ENCODE results near the gene VAT1L. TPM values are rescaled to one million over a fixed set of nuclear protein-coding genes. Genes with fewer than 3 reads are reported as not detected.

VAT1L gene
- total RNA-seq, 1 experiment from 2014 or later: 33.8 TPM

- Histone ChIP-seq H2BK5ac (ENCODE audit: insufficient read length, low read length) (no peak overlapping the region), H3K4me1 (ENCODE audit: insufficient read depth, low read length) (no peaks in the 10 kb centered on the region), H3K79me2 (ENCODE audit: insufficient read depth, low read length) (no peaks in the 10 kb centered on the region), H3K27ac (ENCODE audit: insufficient read length, low read depth, low read length) (no peak overlapping the region), H3K23me2 (ENCODE audit: insufficient read length, low read depth, low read length, poor library complexity, severe bottlenecking) (no peaks in the 10 kb centered on the region), H2BK12ac (ENCODE audit: insufficient read length, low read depth, low read length) (no peak overlapping the region), H3K23ac (ENCODE audit: insufficient read length, low read depth, low read length) (no peak overlapping the region), H3K4me2 (ENCODE audit: insufficient read depth, insufficient read length, low read length) (no peak overlapping the region), H2AK5ac (ENCODE audit: insufficient read length, low read length) (no peak overlapping the region), H4K20me1 (ENCODE audit: control insufficient read depth, insufficient read depth, insufficient read length) (no peaks in the 10 kb centered on the region), H4K91ac (ENCODE audit: insufficient read length, low read depth, low read length) (no peak overlapping the region), H2AFZ (ENCODE audit: low read length) (no peak overlapping the region), H3T11ph (ENCODE audit: low read length) (no peak overlapping the region), H3K18ac (ENCODE audit: insufficient read length, low read depth, low read length) (no peak overlapping the region), H3K14ac (ENCODE audit: insufficient read depth, low read length) (no peak overlapping the region), H3K4ac (ENCODE audit: low read depth, low read length) (no peak overlapping the region), H2BK20ac (ENCODE audit: low read depth, low read length, poor library complexity, severe bottlenecking) (no peak overlapping the region), H4K8ac (replicated peaks; ENCODE audit: insufficient read length, low read depth, low read length) (no peak overlapping the region), H3K9me3 (ENCODE audit: control insufficient read depth, low read depth, low read length) (no peaks in the 10 kb centered on the region), H3K9ac (ENCODE audit: extremely low read depth, insufficient read length, low read length) (no peak overlapping the region), H2BK15ac (ENCODE audit: low read depth, low read length) (no peak overlapping the region), H2BK120ac (ENCODE audit: low read depth, low read length, poor library complexity, severe bottlenecking) (no peak overlapping the region), H3K79me1 (ENCODE audit: insufficient read depth, low read depth, low read length, poor library complexity, severe bottlenecking) (no peaks in the 10 kb centered on the region), H4K5ac (ENCODE audit: insufficient read length, low read depth, low read length) (no peak overlapping the region), H3K27me3 (ENCODE audit: insufficient read depth, low read length) (no peaks in the 10 kb centered on the region), H3K56ac (ENCODE audit: insufficient read length, low read depth, low read length) (no peak overlapping the region)
- no peak overlapping the region for H3K4me3 Mint-ChIP-seq
- DNase-seq: no peak
- TF ChIP-seq CTCF (conservative IDR thresholded peaks at IDR 0.05): no peak
- no peaks in the 10 kb centered on the region for H3K4me1 Mint-ChIP-seq
- no CpG with 5 or more reads among the region's 7 CpGs for WGBS (ENCODE audit: extremely low coverage, insufficient read length, low lambda C conversion rate)
- H3K27ac Mint-ChIP-seq: no peak overlapping the region
- no peaks in the 10 kb centered on the region for H3K9me3 Mint-ChIP-seq
- peaks cover 10% of the 10 kb centered on the region for H3K27me3 Mint-ChIP-seq (ENCODE audit: low read depth)
- no peaks in the 10 kb centered on the region for H3K36me3 Mint-ChIP-seq (ENCODE audit: insufficient read depth in 1 of 3, low read depth in 3 of 3)
These were observed 39.9 kb upstream of the VAT1L start for GRCh38 chr16:77748421-77749005.

All from H9 (cell line).